HEK293T (cell line): ENCODE data around the gene SCAF4.
"Not testable (repeated sequence)": the region's sequence is repeated elsewhere in the genome, so short reads cannot be mapped to it uniquely, and the experiment has no call there.

Experiments
- CTCF ChIA-PET: fragments of 350-600 bp; formaldehyde crosslinking; extraction: SDS; loops from one replicate; lab custom pipeline; 2021; ENCODE audit warnings: antibody characterized with exemption, inconsistent platforms; lab: Yijun Ruan, JAX
- POLR2A ChIA-PET: fragments of 350-600 bp; formaldehyde crosslinking; extraction: SDS; loops from one replicate; lab custom pipeline; 2020; ENCODE audit warnings: antibody characterized with exemption, inconsistent platforms; lab: Yijun Ruan, JAX
- DNase-seq: peaks from one replicate; pipeline ENCODE4 v3.0.0; 2012; ENCODE audit warnings: mixed read lengths; ENCODE audit errors: extremely low spot score
- ARNT ChIP-seq: fragments of 450-650 bp; IDR thresholded peaks from 2 replicates; pipeline ENCODE4 v1.6.1; 2017; ENCODE audit warnings: mild to moderate bottlenecking
- BHLHE40 ChIP-seq: fragments of 450-650 bp; IDR thresholded peaks from 2 replicates; pipeline ENCODE4 v1.6.1; 2016; ENCODE audit warnings: mild to moderate bottlenecking, moderate library complexity, borderline replicate concordance
- CTBP1 ChIP-seq: fragments of 450-650 bp; IDR thresholded peaks from 2 replicates; pipeline ENCODE4 v1.6.1; 2016; ENCODE audit warnings: borderline replicate concordance
- ELF4 ChIP-seq: fragments of 450-650 bp; IDR thresholded peaks from 2 replicates; pipeline ENCODE4 v1.6.1; 2017; ENCODE audit warnings: antibody characterized with exemption
- FOXA1 ChIP-seq: fragments of 450-650 bp; IDR thresholded peaks from 2 replicates; pipeline ENCODE4 v1.6.1; 2016; ENCODE audit warnings: mild to moderate bottlenecking
- FOXK2 ChIP-seq: fragments of 450-650 bp; IDR thresholded peaks from 2 replicates; pipeline ENCODE4 v1.6.1; 2016; ENCODE audit warnings: mild to moderate bottlenecking
- FOXM1 ChIP-seq: fragments of 450-650 bp; IDR thresholded peaks from 2 replicates; pipeline ENCODE4 v1.6.1; 2017; ENCODE audit warnings: mild to moderate bottlenecking, borderline replicate concordance
- HDGF ChIP-seq: fragments of 450-650 bp; IDR thresholded peaks from 2 replicates; pipeline ENCODE4 v1.6.1; 2017; ENCODE audit warnings: antibody characterized with exemption, borderline replicate concordance
- L3MBTL2 ChIP-seq: fragments of 450-650 bp; conservative IDR thresholded peaks from 2 replicates; pipeline ENCODE4 v1.6.1; 2016; ENCODE audit warnings: mild to moderate bottlenecking
- LEF1 ChIP-seq: fragments of 450-650 bp; IDR thresholded peaks from 2 replicates; pipeline ENCODE4 v1.6.1; 2017; ENCODE audit warnings: mild to moderate bottlenecking, borderline replicate concordance
- NFRKB ChIP-seq: fragments of 450-650 bp; IDR thresholded peaks from 2 replicates; pipeline ENCODE4 v1.6.1; 2016; ENCODE audit warnings: mild to moderate bottlenecking, moderate library complexity
- PKNOX1 ChIP-seq: fragments of 450-650 bp; IDR thresholded peaks from 2 replicates; pipeline ENCODE4 v1.6.1; 2016
- SP1 ChIP-seq: fragments of 450-650 bp; IDR thresholded peaks from 2 replicates; pipeline ENCODE4 v1.6.1; 2017
- SUZ12 ChIP-seq: fragments of 450-650 bp; IDR thresholded peaks from 2 replicates; pipeline ENCODE4 v1.6.1; 2016; ENCODE audit warnings: mild to moderate bottlenecking
- TARDBP ChIP-seq: fragments of 450-650 bp; IDR thresholded peaks from 2 replicates; pipeline ENCODE4 v1.6.1; 2016
- ZNF384 ChIP-seq: fragments of 450-650 bp; IDR thresholded peaks from 2 replicates; pipeline ENCODE4 v1.6.1; 2016

Gene SCAF4

GRCh38 chr21:31644643-31645042 lies 87.3 kb downstream of the SCAF4 start:
- CTCF ChIA-PET: no interaction called here
- POLR2A ChIA-PET: no interaction called here
- TF ChIP-seq NFRKB (no peak), L3MBTL2 (no peak), ELF4 (no peak), ARNT (no peak), TARDBP (no peak), BHLHE40 (no peak), ZNF384 (no peak), SUZ12 (no peak), FOXK2 (no peak), HDGF (no peak), FOXA1 (no peak), LEF1 (no peak), FOXM1 (no peak), SP1 (no peak)
- no peak for DNase-seq

DNA sequence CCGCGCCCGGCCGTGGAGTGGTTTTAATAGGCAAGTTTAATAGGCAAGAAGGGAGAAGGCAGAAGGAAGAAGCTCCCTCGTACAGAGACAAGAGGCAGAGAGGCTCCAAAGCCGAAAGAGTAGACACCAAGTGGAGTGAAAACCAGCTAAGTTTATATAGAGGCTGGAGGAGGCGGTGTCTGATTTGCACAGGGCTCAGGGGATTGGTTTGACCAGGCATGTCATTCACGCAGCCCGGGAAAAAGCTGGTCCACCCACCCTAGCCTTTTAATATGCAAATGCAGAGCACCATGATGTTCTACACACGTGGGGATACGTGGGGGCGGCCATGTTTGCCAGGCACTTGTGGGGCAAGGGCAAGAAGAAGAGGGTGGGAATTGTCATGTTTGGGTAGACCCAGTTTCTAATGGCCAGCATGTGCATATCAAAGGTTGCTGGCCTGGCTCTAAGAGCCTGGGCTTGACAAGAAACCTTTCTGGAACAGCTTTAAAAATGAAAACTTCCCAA lies 90.4 kb downstream of the SCAF4 start:
- ChIA-PET CTCF (no interaction called here), POLR2A (no interaction called here)
- TF ChIP-seq SUZ12 (no peak), BHLHE40 (no peak), ZNF384 (no peak), ELF4 (no peak), NFRKB (no peak), FOXK2 (no peak), FOXM1 (no peak), SP1 (no peak), PKNOX1 (no peak), ARNT (no peak), HDGF (no peak), LEF1 (no peak), L3MBTL2 (no peak), TARDBP (no peak), FOXA1 (no peak)
- DNase-seq: no peak

GRCh38 chr21:31636874-31637273 lies 95.0 kb downstream of the SCAF4 start:
- ChIA-PET POLR2A (no interaction called here), CTCF (interaction anchor here (0.7 kb wide), 1 partner anchor 668 kb away, joined by 4 read pairs; no protein-coding TSS in a partner anchor)
- TF ChIP-seq PKNOX1 (no peak), SUZ12 (no peak), HDGF (no peak), ARNT (no peak), L3MBTL2 (no peak), BHLHE40 (no peak), FOXK2 (no peak), ZNF384 (no peak), NFRKB (no peak), SP1 (no peak), FOXM1 (no peak), FOXA1 (no peak), LEF1 (no peak), CTBP1 (no peak)
- no peak for DNase-seq

DNA sequence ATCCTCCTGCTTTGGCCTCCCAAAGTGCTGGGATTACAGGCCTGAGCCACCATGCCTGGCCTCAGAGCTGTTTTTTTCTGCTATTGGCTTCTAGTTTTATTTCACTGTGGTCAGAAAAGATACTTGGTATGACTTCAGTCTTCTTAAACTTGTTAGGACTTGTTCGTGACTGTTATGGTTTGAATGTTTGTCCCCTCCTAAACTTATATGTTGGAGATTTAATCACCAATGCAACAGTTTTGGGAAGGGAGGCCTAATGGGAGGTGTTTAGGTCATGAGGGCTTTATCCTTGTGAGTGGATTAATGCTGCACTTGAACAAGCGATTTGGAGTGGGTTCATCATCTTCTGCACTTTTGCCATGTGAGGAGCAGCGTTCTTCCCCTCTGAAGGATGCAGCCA lies 96.9 kb downstream of the SCAF4 start:
- ChIA-PET POLR2A (no interaction called here), CTCF (no interaction called here)
- DNase-seq: no peak
- TF ChIP-seq SP1 (no peak), SUZ12 (no peak), ARNT (no peak), FOXK2 (no peak), PKNOX1 (no peak), TARDBP (no peak), L3MBTL2 (no peak), LEF1 (no peak), NFRKB (no peak), FOXA1 (no peak), CTBP1 (no peak)

GRCh38 chr21:31631881-31632280 lies 100.0 kb downstream of the SCAF4 start:
- DNase-seq, CTCF ChIA-PET, POLR2A ChIA-PET: not testable (repeated sequence)

DNA sequence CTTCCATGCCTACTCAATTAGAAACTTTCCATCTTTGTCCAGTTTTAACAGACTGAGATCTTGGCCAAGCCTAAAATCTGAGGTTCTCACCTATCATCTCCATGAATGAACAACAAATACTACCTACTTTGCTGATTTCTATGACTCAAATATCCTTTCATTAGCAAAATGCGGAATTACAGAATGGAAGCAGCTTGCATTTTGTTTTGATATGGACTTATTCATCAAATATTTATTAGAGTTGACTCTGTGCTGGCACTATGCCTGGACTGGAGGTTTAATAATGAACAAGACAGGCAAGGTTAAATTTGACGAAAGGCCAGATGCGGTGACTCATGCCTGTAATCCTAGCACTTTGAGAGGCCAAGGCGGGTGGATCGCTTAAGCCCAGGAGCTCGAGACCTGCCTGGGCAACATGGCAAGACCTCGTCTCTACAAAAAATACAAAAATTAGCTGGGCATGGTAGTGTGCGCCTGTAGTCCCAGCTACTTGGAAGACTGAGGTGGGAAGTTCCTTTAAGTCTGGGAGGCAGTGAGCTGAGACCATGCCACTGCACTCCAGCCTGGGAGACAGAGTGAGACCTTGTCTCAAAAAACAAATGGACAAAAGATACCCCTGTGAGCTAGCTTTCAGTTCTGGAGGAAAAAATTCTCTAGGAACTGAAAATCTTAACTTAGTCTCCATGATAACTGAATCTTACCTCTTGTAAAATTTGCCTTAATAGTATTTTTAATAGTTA lies 101.8 kb downstream of the SCAF4 start:
- TF ChIP-seq TARDBP: no peak
- TF ChIP-seq LEF1: no peak
- no peak for TF ChIP-seq BHLHE40
- no peak for TF ChIP-seq ARNT
- no peak for TF ChIP-seq SP1
- TF ChIP-seq ELF4: no peak
- TF ChIP-seq FOXM1: no peak
- TF ChIP-seq FOXA1: no peak
- TF ChIP-seq SUZ12: no peak
- no peak for TF ChIP-seq CTBP1
- TF ChIP-seq PKNOX1: no peak
- no peak for TF ChIP-seq L3MBTL2
- TF ChIP-seq ZNF384: no peak
- DNase-seq: no peak
- POLR2A ChIA-PET: no interaction called here
- CTCF ChIA-PET: interaction anchor here (0.6 to 1.2 kb wide), 2 partner anchors 56 to 791 kb away, joined by 3 read pairs; no protein-coding TSS in a partner anchor
